ENCODE data around the gene SNTB2.

DNA sequence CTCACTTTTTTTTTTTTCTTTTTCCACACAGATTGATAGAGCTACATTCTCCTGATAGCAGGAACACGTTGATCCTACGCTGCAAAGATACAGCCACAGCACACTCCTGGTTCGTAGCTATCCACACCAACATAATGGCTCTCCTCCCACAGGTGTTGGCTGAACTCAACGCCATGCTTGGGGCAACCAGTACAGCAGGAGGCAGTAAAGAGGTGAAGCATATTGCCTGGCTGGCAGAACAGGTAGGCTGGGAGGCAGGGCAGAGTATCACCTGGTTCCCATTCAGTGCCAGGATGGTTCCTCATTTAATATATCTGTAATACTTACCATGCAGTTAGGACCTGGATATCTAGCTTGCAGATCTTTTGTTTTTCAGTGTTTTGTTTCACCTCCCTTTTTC is 73.1 kb downstream of the SNTB2 start:
- TF ChIP-seq, protein P1, sequence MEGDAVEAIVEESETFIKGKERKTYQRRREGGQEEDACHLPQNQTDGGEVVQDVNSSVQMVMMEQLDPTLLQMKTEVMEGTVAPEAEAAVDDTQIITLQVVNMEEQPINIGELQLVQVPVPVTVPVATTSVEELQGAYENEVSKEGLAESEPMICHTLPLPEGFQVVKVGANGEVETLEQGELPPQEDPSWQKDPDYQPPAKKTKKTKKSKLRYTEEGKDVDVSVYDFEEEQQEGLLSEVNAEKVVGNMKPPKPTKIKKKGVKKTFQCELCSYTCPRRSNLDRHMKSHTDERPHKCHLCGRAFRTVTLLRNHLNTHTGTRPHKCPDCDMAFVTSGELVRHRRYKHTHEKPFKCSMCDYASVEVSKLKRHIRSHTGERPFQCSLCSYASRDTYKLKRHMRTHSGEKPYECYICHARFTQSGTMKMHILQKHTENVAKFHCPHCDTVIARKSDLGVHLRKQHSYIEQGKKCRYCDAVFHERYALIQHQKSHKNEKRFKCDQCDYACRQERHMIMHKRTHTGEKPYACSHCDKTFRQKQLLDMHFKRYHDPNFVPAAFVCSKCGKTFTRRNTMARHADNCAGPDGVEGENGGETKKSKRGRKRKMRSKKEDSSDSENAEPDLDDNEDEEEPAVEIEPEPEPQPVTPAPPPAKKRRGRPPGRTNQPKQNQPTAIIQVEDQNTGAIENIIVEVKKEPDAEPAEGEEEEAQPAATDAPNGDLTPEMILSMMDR (IDR thresholded peaks at IDR 0.05) = no peak
- TF ChIP-seq POLR2A (IDR thresholded peaks at IDR 0.05) = no peak
- no peak for TF ChIP-seq POLR2AphosphoS5 (IDR thresholded peaks at IDR 0.05)
- TF ChIP-seq EP300 (IDR thresholded peaks at IDR 0.05) = no peak
